Loucy (cell line): ENCODE results near the gene PIGU.

ENCODE experiments used
- H2AFZ ChIP-seq: fragments of 200-600 bp; sonication (generic); 2 replicates; pipeline ENCODE4 v1.6.0; 2016; ENCODE audit warnings: antibody characterized with exemption, mild to moderate bottlenecking, low read length, moderate library complexity
- H3F3A ChIP-seq: fragments of 200-600 bp; 2 replicates; pipeline ENCODE4 v1.6.0; 2016; ENCODE audit warnings: antibody characterized with exemption, low read depth, mild to moderate bottlenecking
- H3K27me3 ChIP-seq: fragments of 200-600 bp; sonication (generic); 2 replicates; pipeline ENCODE4 v1.6.1; 2014; ENCODE audit warnings: low read length, mild to moderate bottlenecking; ENCODE audit not compliant: insufficient read depth, poor library complexity, severe bottlenecking
- H3K36me3 ChIP-seq: fragments of 200-600 bp; sonication (generic); 2 replicates; pipeline ENCODE4 v1.6.1; 2016; ENCODE audit warnings: low read length; ENCODE audit not compliant: insufficient read depth
- H3K4me1 ChIP-seq: fragments of 200-600 bp; sonication (generic); 2 replicates; pipeline ENCODE4 v1.5.1; 2014; ENCODE audit warnings: low read length, mild to moderate bottlenecking; ENCODE audit not compliant: insufficient read depth, poor library complexity, severe bottlenecking
- H3K4me2 ChIP-seq: fragments of 200-600 bp; sonication (generic); 2 replicates; pipeline ENCODE4 v1.6.0; 2014; ENCODE audit warnings: antibody characterized with exemption, low read length, low read depth, mild to moderate bottlenecking; ENCODE audit not compliant: poor library complexity, severe bottlenecking
- H3K4me3 ChIP-seq: fragments of 200-600 bp; sonication (generic); 2 replicates; pipeline ENCODE4 v1.5.1; 2014; ENCODE audit warnings: low read length, mild to moderate bottlenecking, mixed read lengths; ENCODE audit not compliant: poor library complexity, severe bottlenecking
- H3K79me2 ChIP-seq: fragments of 200-600 bp; sonication (generic); 2 replicates; pipeline ENCODE4 v1.6.1; 2014; ENCODE audit warnings: low read length; ENCODE audit not compliant: insufficient read depth
- H3K9ac ChIP-seq: fragments of 200-600 bp; sonication (generic); 2 replicates; pipeline ENCODE4 v1.6.0; 2014; ENCODE audit warnings: mild to moderate bottlenecking, low read depth, low read length, moderate library complexity; ENCODE audit not compliant: poor library complexity, severe bottlenecking
- H3K9me2 ChIP-seq: fragments of 200-600 bp; sonication (generic); replicated peaks from 2 replicates; pipeline ENCODE4 v1.6.1; 2016; ENCODE audit warnings: low read depth, low read length, mixed read lengths
- H3K9me3 ChIP-seq: fragments of 200-600 bp; sonication (generic); 2 replicates; pipeline ENCODE4 v1.6.1; 2014; ENCODE audit warnings: mild to moderate bottlenecking, antibody characterized with exemption, low read length, low read depth; ENCODE audit not compliant: insufficient read depth
- H4K20me1 ChIP-seq: fragments of 200-600 bp; sonication (generic); 2 replicates; pipeline ENCODE4 v1.6.0; 2014; ENCODE audit warnings: antibody characterized with exemption, low read length, mild to moderate bottlenecking; ENCODE audit not compliant: insufficient read depth, poor library complexity, severe bottlenecking
- EZH2phosphoT487 ChIP-seq: fragments of 200-600 bp; IDR thresholded peaks from 2 replicates; pipeline ENCODE4 v1.6.1; 2018; ENCODE audit warnings: antibody characterized with exemption, mild to moderate bottlenecking, moderate library complexity, borderline replicate concordance
- TF ChIP-seq, protein P1 (sequence below): fragments of 200-600 bp; sonication (generic); conservative IDR thresholded peaks from 2 replicates; pipeline ENCODE4 v1.5.1; 2014; ENCODE audit warnings: mild to moderate bottlenecking, antibody characterized with exemption, low read length

The PIGU gene

DNA sequence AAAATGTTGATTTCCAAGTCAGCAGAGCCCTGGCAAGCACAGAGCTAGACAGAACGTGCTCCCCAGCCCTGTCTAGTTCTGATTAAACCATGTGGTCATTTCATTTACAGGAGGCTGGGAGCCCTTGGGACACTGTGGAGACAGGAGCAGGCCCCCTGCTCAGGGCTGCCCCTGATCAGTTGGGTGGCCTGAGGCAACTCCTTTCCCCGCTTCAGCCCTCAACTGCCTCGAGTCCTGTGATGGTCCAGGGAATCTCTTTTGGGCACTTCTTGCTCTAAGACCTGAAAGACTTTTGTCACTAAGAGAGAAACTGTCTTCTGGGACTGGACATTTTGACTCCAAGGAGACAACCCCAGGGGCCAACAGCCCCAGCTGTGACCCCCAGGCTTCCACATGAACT is 147.2 kb downstream of the PIGU start:
- Histone ChIP-seq H3K36me3 (peaks cover 77% of the 10 kb centered on the region; the same call in 1 of the 2 replicates), H3K9me3 (no peaks in the 10 kb centered on the region), H3K4me3 (no peak overlapping the region), H3K9me2 (no peaks in the 10 kb centered on the region), H3K4me2 (no peak overlapping the region), H4K20me1 (peaks cover 8% of the 10 kb centered on the region), H3K4me1 (no peaks in the 10 kb centered on the region), H2AFZ (no peak overlapping the region), H3K9ac (no peak overlapping the region), H3F3A (no peaks in the 10 kb centered on the region), H3K27me3 (no peaks in the 10 kb centered on the region), H3K79me2 (peaks cover 32% of the 10 kb centered on the region; the same call in 1 of the 2 replicates)
- TF ChIP-seq, protein P1, sequence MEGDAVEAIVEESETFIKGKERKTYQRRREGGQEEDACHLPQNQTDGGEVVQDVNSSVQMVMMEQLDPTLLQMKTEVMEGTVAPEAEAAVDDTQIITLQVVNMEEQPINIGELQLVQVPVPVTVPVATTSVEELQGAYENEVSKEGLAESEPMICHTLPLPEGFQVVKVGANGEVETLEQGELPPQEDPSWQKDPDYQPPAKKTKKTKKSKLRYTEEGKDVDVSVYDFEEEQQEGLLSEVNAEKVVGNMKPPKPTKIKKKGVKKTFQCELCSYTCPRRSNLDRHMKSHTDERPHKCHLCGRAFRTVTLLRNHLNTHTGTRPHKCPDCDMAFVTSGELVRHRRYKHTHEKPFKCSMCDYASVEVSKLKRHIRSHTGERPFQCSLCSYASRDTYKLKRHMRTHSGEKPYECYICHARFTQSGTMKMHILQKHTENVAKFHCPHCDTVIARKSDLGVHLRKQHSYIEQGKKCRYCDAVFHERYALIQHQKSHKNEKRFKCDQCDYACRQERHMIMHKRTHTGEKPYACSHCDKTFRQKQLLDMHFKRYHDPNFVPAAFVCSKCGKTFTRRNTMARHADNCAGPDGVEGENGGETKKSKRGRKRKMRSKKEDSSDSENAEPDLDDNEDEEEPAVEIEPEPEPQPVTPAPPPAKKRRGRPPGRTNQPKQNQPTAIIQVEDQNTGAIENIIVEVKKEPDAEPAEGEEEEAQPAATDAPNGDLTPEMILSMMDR, result no peak
- TF ChIP-seq EZH2phosphoT487, result no peak

DNA sequence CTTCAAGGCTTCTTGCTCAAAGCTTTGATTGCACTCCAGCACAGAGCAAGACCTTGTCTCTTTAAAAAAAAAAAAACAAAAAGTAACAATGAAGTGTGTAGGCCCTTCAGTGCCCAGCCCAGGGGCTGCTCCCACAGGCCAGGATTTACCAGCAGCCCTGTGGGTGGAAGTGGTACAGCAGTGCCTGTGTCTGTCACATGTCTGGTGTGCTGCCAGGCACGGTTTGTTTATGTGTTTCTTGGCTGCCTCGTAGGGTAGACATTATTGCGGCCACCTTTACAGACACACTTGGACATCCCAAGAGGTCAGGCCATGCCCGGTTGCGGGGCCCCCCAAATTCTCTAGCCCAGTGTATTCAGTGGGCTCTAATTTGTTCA is 148.0 kb downstream of the PIGU start:
- Histone ChIP-seq H3K9me3 (no peaks in the 10 kb centered on the region), H3K79me2 (peaks cover 40% of the 10 kb centered on the region), H3K36me3 (peaks cover 68% of the 10 kb centered on the region; the same call in 1 of the 2 replicates), H3K4me1 (peaks cover under 1% of the 10 kb centered on the region), H2AFZ (no peak overlapping the region), H3K9ac (no peak overlapping the region), H3F3A (no peaks in the 10 kb centered on the region), H3K9me2 (no peaks in the 10 kb centered on the region), H3K4me2 (no peak overlapping the region), H3K27me3 (no peaks in the 10 kb centered on the region), H4K20me1 (peaks cover 11% of the 10 kb centered on the region), H3K4me3 (no peak overlapping the region)
- TF ChIP-seq, protein P1, result no peak
- no peak for TF ChIP-seq EZH2phosphoT487

DNA sequence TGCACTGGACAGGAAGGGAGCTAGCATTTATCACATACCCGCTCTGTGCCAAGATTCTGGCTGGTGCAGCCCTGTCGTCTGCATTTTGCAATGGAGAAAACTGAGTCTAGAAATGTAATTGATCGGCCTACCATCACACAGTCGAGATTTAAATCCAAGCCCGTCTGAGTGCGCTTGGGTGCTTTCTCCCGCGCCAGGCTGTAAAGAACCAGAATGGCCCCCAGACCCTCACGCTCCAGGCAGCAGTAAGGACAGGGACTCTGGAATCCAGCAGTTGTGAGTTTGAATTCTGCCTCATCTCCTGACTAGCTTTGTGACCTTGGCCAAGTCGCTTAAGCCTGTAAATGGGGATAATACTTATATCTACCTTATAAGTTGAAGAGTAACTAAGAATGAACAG is 149.9 kb downstream of the PIGU start:
- no peak for TF ChIP-seq EZH2phosphoT487
- TF ChIP-seq, protein P1, result no peak
- no peak overlapping the region for H3K4me2 ChIP-seq
- H4K20me1 ChIP-seq, result peaks cover 17% of the 10 kb centered on the region

More for the DNA sequence above, 149.9 kb downstream of the PIGU start:
- no peak overlapping the region for H3K4me3 ChIP-seq
- peaks cover 15% of the 10 kb centered on the region for H3K4me1 ChIP-seq
- peaks cover 3% of the 10 kb centered on the region; the same call in 1 of the 2 replicates for H3F3A ChIP-seq
- no peak overlapping the region for H2AFZ ChIP-seq
- peaks cover 53% of the 10 kb centered on the region; the same call in 1 of the 2 replicates for H3K36me3 ChIP-seq
- peaks cover 45% of the 10 kb centered on the region for H3K79me2 ChIP-seq
- no peak overlapping the region for H3K9ac ChIP-seq
- H3K9me2 ChIP-seq, result no peaks in the 10 kb centered on the region
- H3K9me3 ChIP-seq, result no peaks in the 10 kb centered on the region
- H3K27me3 ChIP-seq, result no peaks in the 10 kb centered on the region
